ENCODE results near the gene C4A.

GRCh38 chr6:31967926-31968320, 13.9 kb upstream of the C4A start:
- TF ChIP-seq EGR1 (IDR thresholded peaks at IDR 0.05; ENCODE audit: borderline replicate concordance, low read depth, low read length), result no peak
- TF ChIP-seq GABPA (IDR thresholded peaks at IDR 0.05; ENCODE audit: borderline replicate concordance, insufficient read depth, low read length), result no peak
- TF ChIP-seq ATF2 (IDR thresholded peaks at IDR 0.05; ENCODE audit: low read length), result no peak
- no peak for TF ChIP-seq CTCF (IDR thresholded peaks at IDR 0.05; ENCODE audit: control extremely low read depth in 1 of 3, insufficient read depth in 1 of 3, low read depth in 1 of 3, low read length in 3 of 3)
- TF ChIP-seq EZH2 (IDR thresholded peaks at IDR 0.05; ENCODE audit: low read depth, low read length, severe bottlenecking), result no peak
- no peak for TF ChIP-seq CEBPB (IDR thresholded peaks at IDR 0.05; ENCODE audit: low read depth, low read length)
- TF ChIP-seq SP2 (IDR thresholded peaks at IDR 0.05; ENCODE audit: low read length), result no peak

Measured in H1 (cell line).